ENCODE results near the gene OR5H15. TPM values are rescaled to one million over a fixed set of nuclear protein-coding genes. Genes with fewer than 3 reads are reported as not detected.

OR5H15 gene
- total and polyA plus RNA-seq, 10 of the 15 experiments (the other 5 are each of a cell fraction or from before 2014, with no cell fraction given) = not detected

Other genes starting within 250 kb of the OR5H15 start
Only the 7 nearest of the 9 such genes appear.
- not detected in 2 replicates for gene GABRR3, start 131.4 kb upstream of the OR5H15 start, total RNA-seq (2014; rRNA removed)
- gene GABRR3, start 131.4 kb upstream of the OR5H15 start, total RNA-seq (2014; rRNA removed; fragmentation: Illumina TruSeq; extraction: Trizol) = not detected in 2 replicates
- not detected in 2 replicates for gene GABRR3, start 131.4 kb upstream of the OR5H15 start, total RNA-seq (2021)
- gene GABRR3, start 131.4 kb upstream of the OR5H15 start, polyA plus RNA-seq (2011; rRNA removed) = not detected in 2 replicates
- not detected in 2 replicates for gene GABRR3, start 131.4 kb upstream of the OR5H15 start, polyA plus RNA-seq (2014; fragmentation: Illumina TruSeq; extraction: Trizol)
- not detected for gene GABRR3, start 131.4 kb upstream of the OR5H15 start, polyA plus RNA-seq (2014; fragmentation: Nextera tagmentation; extraction: Ambion mirVana)
- not detected in 2 replicates for gene GABRR3, start 131.4 kb upstream of the OR5H15 start, polyA plus RNA-seq (2014; rRNA removed)
- not detected for gene GABRR3, start 131.4 kb upstream of the OR5H15 start, polyA plus RNA-seq (2016; fragmentation: Nextera tagmentation; extraction: Ambion mirVana)
- not detected in 2 replicates for gene OR5AC2, start 79.5 kb upstream of the OR5H15 start, total RNA-seq (2014; rRNA removed)
- not detected in 2 replicates for gene OR5AC2, start 79.5 kb upstream of the OR5H15 start, total RNA-seq (2014; rRNA removed; fragmentation: Illumina TruSeq; extraction: Trizol)
- gene OR5AC2, start 79.5 kb upstream of the OR5H15 start, total RNA-seq (2021) = not detected in 2 replicates
- not detected in 2 replicates for gene OR5AC2, start 79.5 kb upstream of the OR5H15 start, polyA plus RNA-seq (2011; rRNA removed)
- not detected in 2 replicates for gene OR5AC2, start 79.5 kb upstream of the OR5H15 start, polyA plus RNA-seq (2014; fragmentation: Illumina TruSeq; extraction: Trizol)
- gene OR5AC2, start 79.5 kb upstream of the OR5H15 start, polyA plus RNA-seq (2014; fragmentation: Nextera tagmentation; extraction: Ambion mirVana) = not detected
- not detected in 2 replicates for gene OR5AC2, start 79.5 kb upstream of the OR5H15 start, polyA plus RNA-seq (2014; rRNA removed)
- gene OR5AC2, start 79.5 kb upstream of the OR5H15 start, polyA plus RNA-seq (2016; fragmentation: Nextera tagmentation; extraction: Ambion mirVana) = not detected
- not detected in 2 replicates for gene OR5H1, start 36.0 kb upstream of the OR5H15 start, total RNA-seq (2014; rRNA removed)
- not detected in 2 replicates for gene OR5H1, start 36.0 kb upstream of the OR5H15 start, total RNA-seq (2014; rRNA removed; fragmentation: Illumina TruSeq; extraction: Trizol)
- not detected in 2 replicates for gene OR5H1, start 36.0 kb upstream of the OR5H15 start, total RNA-seq (2021)
- not detected in 2 replicates for gene OR5H1, start 36.0 kb upstream of the OR5H15 start, polyA plus RNA-seq (2011; rRNA removed)
- not detected in 2 replicates for gene OR5H1, start 36.0 kb upstream of the OR5H15 start, polyA plus RNA-seq (2014; fragmentation: Illumina TruSeq; extraction: Trizol)
- not detected for gene OR5H1, start 36.0 kb upstream of the OR5H15 start, polyA plus RNA-seq (2014; fragmentation: Nextera tagmentation; extraction: Ambion mirVana)
- gene OR5H1, start 36.0 kb upstream of the OR5H15 start, polyA plus RNA-seq (2014; rRNA removed) = not detected in 2 replicates
- not detected for gene OR5H1, start 36.0 kb upstream of the OR5H15 start, polyA plus RNA-seq (2016; fragmentation: Nextera tagmentation; extraction: Ambion mirVana)
- not detected in 2 replicates for gene OR5H14, start 19.2 kb upstream of the OR5H15 start, total RNA-seq (2014; rRNA removed)
- gene OR5H14, start 19.2 kb upstream of the OR5H15 start, total RNA-seq (2014; rRNA removed; fragmentation: Illumina TruSeq; extraction: Trizol) = not detected in 2 replicates
- not detected in 2 replicates for gene OR5H14, start 19.2 kb upstream of the OR5H15 start, total RNA-seq (2021)
- gene OR5H14, start 19.2 kb upstream of the OR5H15 start, polyA plus RNA-seq (2011; rRNA removed) = not detected in 2 replicates
- not detected in 2 replicates for gene OR5H14, start 19.2 kb upstream of the OR5H15 start, polyA plus RNA-seq (2014; fragmentation: Illumina TruSeq; extraction: Trizol)
- gene OR5H14, start 19.2 kb upstream of the OR5H15 start, polyA plus RNA-seq (2014; fragmentation: Nextera tagmentation; extraction: Ambion mirVana) = not detected
- not detected in 2 replicates for gene OR5H14, start 19.2 kb upstream of the OR5H15 start, polyA plus RNA-seq (2014; rRNA removed)
- not detected for gene OR5H14, start 19.2 kb upstream of the OR5H15 start, polyA plus RNA-seq (2016; fragmentation: Nextera tagmentation; extraction: Ambion mirVana)
- gene OR5H6, start 97.5 kb downstream of the OR5H15 start, total RNA-seq (2014; rRNA removed) = not detected in 2 replicates
- not detected in 2 replicates for gene OR5H6, start 97.5 kb downstream of the OR5H15 start, total RNA-seq (2014; rRNA removed; fragmentation: Illumina TruSeq; extraction: Trizol)
- gene OR5H6, start 97.5 kb downstream of the OR5H15 start, total RNA-seq (2021) = not detected in 2 replicates
- gene OR5H6, start 97.5 kb downstream of the OR5H15 start, polyA plus RNA-seq (2011; rRNA removed) = 1.2 and 1.8 TPM in 2 replicates
- not detected in 2 replicates for gene OR5H6, start 97.5 kb downstream of the OR5H15 start, polyA plus RNA-seq (2014; fragmentation: Illumina TruSeq; extraction: Trizol)
- not detected for gene OR5H6, start 97.5 kb downstream of the OR5H15 start, polyA plus RNA-seq (2014; fragmentation: Nextera tagmentation; extraction: Ambion mirVana)
- gene OR5H6, start 97.5 kb downstream of the OR5H15 start, polyA plus RNA-seq (2014; rRNA removed) = not detected in 2 replicates
- not detected for gene OR5H6, start 97.5 kb downstream of the OR5H15 start, polyA plus RNA-seq (2016; fragmentation: Nextera tagmentation; extraction: Ambion mirVana)
- not detected in 2 replicates for gene OR5H2, start 115.8 kb downstream of the OR5H15 start, total RNA-seq (2014; rRNA removed)
- gene OR5H2, start 115.8 kb downstream of the OR5H15 start, total RNA-seq (2014; rRNA removed; fragmentation: Illumina TruSeq; extraction: Trizol) = not detected in 2 replicates
- not detected in 2 replicates for gene OR5H2, start 115.8 kb downstream of the OR5H15 start, total RNA-seq (2021)
- 1.7 and 3.7 TPM in 2 replicates for gene OR5H2, start 115.8 kb downstream of the OR5H15 start, polyA plus RNA-seq (2011; rRNA removed)
- gene OR5H2, start 115.8 kb downstream of the OR5H15 start, polyA plus RNA-seq (2014; fragmentation: Illumina TruSeq; extraction: Trizol) = not detected in 2 replicates
- gene OR5H2, start 115.8 kb downstream of the OR5H15 start, polyA plus RNA-seq (2014; fragmentation: Nextera tagmentation; extraction: Ambion mirVana) = not detected
- not detected in 2 replicates for gene OR5H2, start 115.8 kb downstream of the OR5H15 start, polyA plus RNA-seq (2014; rRNA removed)
- not detected for gene OR5H2, start 115.8 kb downstream of the OR5H15 start, polyA plus RNA-seq (2016; fragmentation: Nextera tagmentation; extraction: Ambion mirVana)
- 0.38 TPM in 1 of 2 replicates, not detected in the other for gene OR5K4, start 187.2 kb downstream of the OR5H15 start, total RNA-seq (2014; rRNA removed)
- gene OR5K4, start 187.2 kb downstream of the OR5H15 start, total RNA-seq (2014; rRNA removed; fragmentation: Illumina TruSeq; extraction: Trizol) = not detected in 2 replicates
- not detected in 2 replicates for gene OR5K4, start 187.2 kb downstream of the OR5H15 start, total RNA-seq (2021)
- gene OR5K4, start 187.2 kb downstream of the OR5H15 start, polyA plus RNA-seq (2011; rRNA removed) = 2.1 and 3.4 TPM in 2 replicates
- gene OR5K4, start 187.2 kb downstream of the OR5H15 start, polyA plus RNA-seq (2014; fragmentation: Illumina TruSeq; extraction: Trizol) = not detected in 2 replicates
- not detected for gene OR5K4, start 187.2 kb downstream of the OR5H15 start, polyA plus RNA-seq (2014; fragmentation: Nextera tagmentation; extraction: Ambion mirVana)
- not detected in 2 replicates for gene OR5K4, start 187.2 kb downstream of the OR5H15 start, polyA plus RNA-seq (2014; rRNA removed)
- not detected for gene OR5K4, start 187.2 kb downstream of the OR5H15 start, polyA plus RNA-seq (2016; fragmentation: Nextera tagmentation; extraction: Ambion mirVana)